OCI-LY7 (cell line): ENCODE data around the gene OGA.
A peak's percentile ranks its signal among the peaks of the same experiment; 100 is the strongest.

Experiments
- EZH2phosphoT487 ChIP-seq: fragments of 200-600 bp; sonication (generic); IDR thresholded peaks from 2 replicates; pipeline ENCODE4 v1.6.1; 2018; ENCODE audit warnings: low read depth, borderline replicate concordance, mild to moderate bottlenecking, mixed run types, antibody characterized with exemption, low read length, moderate library complexity, mixed read lengths
- TF ChIP-seq, protein P1 (sequence below): fragments of 200-600 bp; sonication (generic); conservative IDR thresholded peaks from 2 replicates; pipeline ENCODE4 v1.5.1; 2014; ENCODE audit warnings: mild to moderate bottlenecking, antibody characterized with exemption, low read length, moderate library complexity, mixed read lengths

GRCh38 chr10:101840741-101841453 is 22.7 kb upstream of the OGA start:
- TF ChIP-seq, protein P1, sequence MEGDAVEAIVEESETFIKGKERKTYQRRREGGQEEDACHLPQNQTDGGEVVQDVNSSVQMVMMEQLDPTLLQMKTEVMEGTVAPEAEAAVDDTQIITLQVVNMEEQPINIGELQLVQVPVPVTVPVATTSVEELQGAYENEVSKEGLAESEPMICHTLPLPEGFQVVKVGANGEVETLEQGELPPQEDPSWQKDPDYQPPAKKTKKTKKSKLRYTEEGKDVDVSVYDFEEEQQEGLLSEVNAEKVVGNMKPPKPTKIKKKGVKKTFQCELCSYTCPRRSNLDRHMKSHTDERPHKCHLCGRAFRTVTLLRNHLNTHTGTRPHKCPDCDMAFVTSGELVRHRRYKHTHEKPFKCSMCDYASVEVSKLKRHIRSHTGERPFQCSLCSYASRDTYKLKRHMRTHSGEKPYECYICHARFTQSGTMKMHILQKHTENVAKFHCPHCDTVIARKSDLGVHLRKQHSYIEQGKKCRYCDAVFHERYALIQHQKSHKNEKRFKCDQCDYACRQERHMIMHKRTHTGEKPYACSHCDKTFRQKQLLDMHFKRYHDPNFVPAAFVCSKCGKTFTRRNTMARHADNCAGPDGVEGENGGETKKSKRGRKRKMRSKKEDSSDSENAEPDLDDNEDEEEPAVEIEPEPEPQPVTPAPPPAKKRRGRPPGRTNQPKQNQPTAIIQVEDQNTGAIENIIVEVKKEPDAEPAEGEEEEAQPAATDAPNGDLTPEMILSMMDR = peak; percentile 96
- no peak for TF ChIP-seq EZH2phosphoT487
